Mucosa of descending colon (tissue), 3 donors: Measurements from ENCODE around the gene LRP1B. TPM values are rescaled to one million over a fixed set of nuclear protein-coding genes. Genes with fewer than 3 reads are reported as not detected.

ENCODE experiments used
- ATAC-seq: fragments of 200-7000 bp; cut with Tn5 transposase; one replicate; pipeline ENCODE4 v1.9.1; 2020; ENCODE audit warnings: mild to moderate bottlenecking, moderate library complexity
- DNase-seq, 3 donors: peaks; one replicate each; pipeline ENCODE4 v3.0.0-alpha.2; 2020
- H3K36me3 ChIP-seq: fragments of 200-600 bp; one replicate; pipeline ENCODE4 v1.8.0; 2021; ENCODE audit warnings: low read depth, mild to moderate bottlenecking
- H3K4me1 ChIP-seq: fragments of 200-600 bp; one replicate; pipeline ENCODE4 v1.8.0; 2021; ENCODE audit warnings: low read depth, mild to moderate bottlenecking
- H3K4me3 ChIP-seq: fragments of 200-600 bp; one replicate; pipeline ENCODE4 v1.8.0; 2021; ENCODE audit warnings: mild to moderate bottlenecking
- H3K9me3 ChIP-seq: fragments of 200-600 bp; one replicate; pipeline ENCODE4 v1.8.0; 2021; ENCODE audit warnings: mild to moderate bottlenecking
- intact Hi-C, 2 donors: fragments of 100-400 bp; cut with DNase I in 1 of 2; cut with micrococcal nuclease in 1 of 2; formaldehyde crosslinking; loops; one replicate each; pipeline versions ENCODE4 v1.11.0 to v1.11.1; 2022; cut with DNase I, micrococcal nuclease
- total RNA-seq, 3 donors: library from RNA; stranded (reverse); fragmentation: NEBNext Ultra II Directional in 2 of 3; extraction: Animal tissue kit (Norgen Biotek cat#: 25700) in 2 of 3; gene quantifications; one replicate each; pipeline versions ENCODE4 v1.2.1 to v1.2.4, GENCODE V29; 2021 to 2023
- TF ChIP-seq, protein P1 (sequence below): fragments of 200-600 bp; IDR thresholded peaks from one replicate; pipeline ENCODE4 v1.8.0; 2022; ENCODE audit warnings: antibody characterized with exemption, mild to moderate bottlenecking
- donor health status: DM: no; HTN: no; CAD: no; lungs with moderate emphysema.
- donor health status: DM: no; HTN: no; CAD: no.
- donor health status: DM: no; HTN: yes; CAD: no.

Gene LRP1B
- total RNA-seq, 3 donors from 2014 or later: 0.12 to 1.6 (median 0.20) TPM

DNA sequence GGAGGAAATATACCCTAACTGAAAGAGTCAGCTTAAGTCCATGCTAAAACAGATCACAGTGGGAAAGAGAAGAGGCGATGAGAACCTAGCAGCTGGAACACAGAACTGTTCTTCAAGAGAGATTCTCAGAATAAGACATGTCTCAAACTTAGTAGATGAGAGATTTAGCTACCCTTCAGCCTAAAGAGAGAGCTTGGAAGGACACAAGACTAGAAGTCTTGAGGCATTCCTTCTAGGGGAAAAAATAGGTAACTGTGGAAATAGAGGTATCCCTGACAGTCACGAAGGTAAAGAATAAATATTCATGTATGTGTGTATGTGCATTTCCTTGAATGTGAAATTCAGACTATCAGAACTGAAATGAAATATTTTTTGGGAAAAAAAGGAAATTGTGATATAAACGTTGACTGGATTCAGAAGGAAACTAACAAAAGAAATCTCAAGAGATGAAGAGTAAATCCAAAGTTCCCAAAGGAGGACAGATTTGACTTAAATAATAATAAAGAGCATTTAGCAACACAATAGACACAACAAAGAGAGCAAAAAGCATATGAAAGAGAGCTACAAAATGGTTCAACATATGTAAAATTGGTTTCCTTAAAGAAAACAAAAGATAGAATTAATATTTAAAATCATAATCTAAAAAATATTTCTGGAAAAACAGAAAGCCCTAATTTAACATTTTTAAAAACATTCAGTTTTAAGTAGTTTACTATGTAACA, 258.7 kb downstream of the LRP1B start:
- ATAC-seq (no peak), DNase-seq (no peak)

DNA sequence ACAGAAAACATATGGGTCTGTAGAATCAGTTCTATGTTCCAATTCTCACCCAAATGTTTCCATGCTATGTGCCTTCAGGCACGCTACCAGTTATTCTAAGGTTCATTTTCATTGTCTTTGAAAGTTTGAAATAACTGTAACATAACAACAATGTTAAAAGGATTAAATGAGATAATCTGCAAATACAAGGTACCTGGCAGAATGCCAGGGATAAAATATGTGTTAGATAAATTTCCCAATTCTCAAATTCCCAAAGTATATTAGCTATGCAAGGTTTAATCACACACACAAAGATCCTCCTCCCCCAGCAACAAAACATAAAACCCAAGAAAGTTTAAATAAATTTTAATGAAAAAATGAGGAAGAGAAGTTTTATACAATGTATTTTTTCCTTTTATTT, 261.2 kb downstream of the LRP1B start:
- intact Hi-C loops: no loop called here
- no peak overlapping the region for H3K4me3 ChIP-seq
- DNase-seq (no peak), ATAC-seq (no peak)
- no peaks in the 10 kb centered on the region for H3K4me1 ChIP-seq
- TF ChIP-seq, protein P1, sequence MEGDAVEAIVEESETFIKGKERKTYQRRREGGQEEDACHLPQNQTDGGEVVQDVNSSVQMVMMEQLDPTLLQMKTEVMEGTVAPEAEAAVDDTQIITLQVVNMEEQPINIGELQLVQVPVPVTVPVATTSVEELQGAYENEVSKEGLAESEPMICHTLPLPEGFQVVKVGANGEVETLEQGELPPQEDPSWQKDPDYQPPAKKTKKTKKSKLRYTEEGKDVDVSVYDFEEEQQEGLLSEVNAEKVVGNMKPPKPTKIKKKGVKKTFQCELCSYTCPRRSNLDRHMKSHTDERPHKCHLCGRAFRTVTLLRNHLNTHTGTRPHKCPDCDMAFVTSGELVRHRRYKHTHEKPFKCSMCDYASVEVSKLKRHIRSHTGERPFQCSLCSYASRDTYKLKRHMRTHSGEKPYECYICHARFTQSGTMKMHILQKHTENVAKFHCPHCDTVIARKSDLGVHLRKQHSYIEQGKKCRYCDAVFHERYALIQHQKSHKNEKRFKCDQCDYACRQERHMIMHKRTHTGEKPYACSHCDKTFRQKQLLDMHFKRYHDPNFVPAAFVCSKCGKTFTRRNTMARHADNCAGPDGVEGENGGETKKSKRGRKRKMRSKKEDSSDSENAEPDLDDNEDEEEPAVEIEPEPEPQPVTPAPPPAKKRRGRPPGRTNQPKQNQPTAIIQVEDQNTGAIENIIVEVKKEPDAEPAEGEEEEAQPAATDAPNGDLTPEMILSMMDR: no peak
- H3K36me3 ChIP-seq: no peaks in the 10 kb centered on the region
- H3K9me3 ChIP-seq: no peaks in the 10 kb centered on the region

More for the DNA sequence above, 258.7 kb downstream of the LRP1B start:
- Histone ChIP-seq H3K4me3 (no peak overlapping the region), H3K36me3 (no peaks in the 10 kb centered on the region), H3K4me1 (no peaks in the 10 kb centered on the region), H3K9me3 (no peaks in the 10 kb centered on the region)
- intact Hi-C loops: no loop called here
- TF ChIP-seq, protein P1: no peak

DNA sequence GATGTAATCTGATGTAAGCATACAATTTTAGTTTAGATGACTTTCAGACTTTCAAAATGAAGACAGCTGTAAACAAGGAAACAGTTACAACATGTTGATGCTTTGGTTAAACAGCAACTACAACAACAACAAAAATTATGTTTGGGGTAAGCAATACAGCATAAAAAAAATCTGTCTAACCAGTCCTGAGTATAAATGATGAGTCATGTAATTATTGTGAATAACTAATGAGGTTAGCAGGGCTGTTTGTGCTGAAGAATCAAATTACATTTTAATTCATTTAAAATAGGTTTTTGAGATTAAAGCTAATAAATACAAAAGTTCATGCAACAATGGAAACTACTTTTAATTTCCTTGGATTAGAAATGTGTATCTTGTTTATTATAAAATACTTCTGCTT, 266.9 kb downstream of the LRP1B start:
- intact Hi-C loops: no loop called here
- H3K4me1 ChIP-seq: no peaks in the 10 kb centered on the region
- H3K9me3 ChIP-seq: no peaks in the 10 kb centered on the region
- DNase-seq (no peak), ATAC-seq (no peak)
- H3K4me3 ChIP-seq: no peak overlapping the region
- no peaks in the 10 kb centered on the region for H3K36me3 ChIP-seq
- TF ChIP-seq, protein P1: no peak

DNA sequence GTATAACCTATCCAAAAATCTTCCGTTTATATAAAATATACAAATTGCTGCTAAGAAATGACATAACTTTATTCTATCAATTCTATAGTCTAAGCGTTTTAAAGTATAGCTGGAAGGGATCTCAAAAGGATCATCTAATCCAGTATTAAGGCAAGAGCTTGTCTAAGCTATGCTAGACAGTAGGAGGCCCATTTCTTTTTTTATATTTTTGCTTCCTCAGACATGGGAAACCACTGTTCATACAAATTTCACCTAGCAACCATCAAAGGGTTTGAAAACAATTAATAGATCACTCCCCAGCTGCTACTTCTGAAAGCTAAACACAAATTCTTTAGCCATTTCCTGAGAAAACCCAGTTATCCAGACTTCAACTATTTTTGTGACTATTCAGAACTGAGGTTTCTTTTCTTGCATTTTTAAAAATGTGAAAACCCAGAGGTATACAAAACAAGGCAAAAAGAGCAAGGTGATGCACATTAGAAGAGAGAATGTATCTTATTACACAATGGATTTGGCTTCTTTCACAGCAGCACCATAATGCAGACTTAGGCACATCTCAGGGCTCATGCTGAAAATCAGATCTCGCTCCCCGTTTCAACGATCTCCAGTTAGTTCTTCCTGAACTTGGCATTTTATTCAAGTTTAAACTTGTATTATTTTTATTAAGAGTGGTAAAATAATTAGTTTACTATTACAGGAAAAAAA, 274.4 kb downstream of the LRP1B start:
- Histone ChIP-seq H3K4me1 (no peaks in the 10 kb centered on the region), H3K9me3 (no peaks in the 10 kb centered on the region), H3K36me3 (no peaks in the 10 kb centered on the region), H3K4me3 (no peak overlapping the region)
- TF ChIP-seq, protein P1: no peak
- intact Hi-C loops: no loop called here
- DNase-seq (no peak), ATAC-seq (no peak)

DNA sequence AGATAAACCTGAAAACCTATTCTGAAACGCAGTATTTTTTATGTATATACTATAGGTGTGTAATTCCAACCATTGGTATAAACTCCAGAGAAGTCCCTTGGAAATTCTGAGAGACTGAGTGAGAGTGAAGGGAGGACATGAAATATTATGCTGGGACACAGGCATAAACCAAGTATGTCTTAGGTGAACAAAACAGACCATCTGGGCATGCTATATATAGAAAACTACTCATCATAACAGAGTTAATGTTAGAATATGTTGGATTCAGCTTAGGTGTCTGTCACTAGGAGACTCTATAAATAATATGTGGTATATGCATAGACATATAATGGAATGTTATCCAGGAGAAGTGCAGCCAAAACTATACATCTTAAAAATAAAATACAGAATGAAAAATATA, 282.6 kb downstream of the LRP1B start:
- ATAC-seq (no peak), DNase-seq (no peak)
- TF ChIP-seq, protein P1: no peak
- Histone ChIP-seq H3K9me3 (no peaks in the 10 kb centered on the region), H3K4me3 (no peak overlapping the region), H3K36me3 (no peaks in the 10 kb centered on the region), H3K4me1 (no peaks in the 10 kb centered on the region)
- intact Hi-C loops: no loop called here
